ENCODE results near the gene SPATC1L.

SPATC1L gene

DNA sequence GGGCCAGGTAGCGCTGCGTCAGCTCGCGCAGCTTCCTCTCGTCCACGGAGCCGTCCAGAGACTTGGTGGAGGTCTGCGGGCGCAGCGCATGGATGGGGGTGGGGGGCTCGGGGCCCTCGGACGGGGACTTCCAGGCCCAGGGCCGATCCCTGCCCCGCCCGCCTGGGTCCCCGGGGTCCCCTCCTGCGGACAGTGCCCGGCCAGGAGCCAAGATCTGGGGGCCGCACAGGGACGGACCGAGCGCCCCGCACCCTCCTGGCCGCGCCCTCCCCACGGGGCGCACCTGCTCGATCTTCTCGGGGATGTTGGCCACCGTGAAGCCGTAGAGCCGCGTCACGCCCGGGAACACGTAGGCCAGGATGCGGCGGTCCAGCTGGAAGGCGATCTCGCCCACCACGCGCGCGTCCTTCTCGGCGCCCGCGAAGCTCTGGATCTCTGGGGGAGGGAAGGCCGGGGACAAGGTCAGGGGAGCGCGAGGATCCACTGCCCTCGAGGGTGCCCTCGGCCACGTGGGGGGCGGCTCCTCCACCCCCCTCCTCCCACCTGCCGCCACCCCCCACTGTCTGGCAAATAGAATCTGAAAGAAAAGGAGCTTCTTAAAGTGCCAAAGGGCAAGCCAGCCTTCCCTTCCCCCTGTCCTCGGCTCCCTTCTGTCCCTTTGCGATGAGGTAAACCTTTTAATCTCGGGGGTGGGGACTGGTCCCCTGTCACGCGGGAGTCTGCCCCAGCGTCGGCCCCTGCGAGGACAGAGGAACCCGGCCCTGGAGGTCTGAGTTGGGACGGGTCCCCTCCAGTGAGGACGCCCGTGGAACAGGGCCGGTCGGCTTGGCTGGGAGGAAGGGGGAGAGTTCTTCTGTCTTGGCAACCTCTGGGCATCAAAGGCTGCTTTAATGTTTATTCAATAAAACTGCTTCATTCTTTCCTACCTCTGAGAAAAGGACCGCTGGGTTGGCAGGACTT lies 22.3 kb downstream of the SPATC1L start:
- DNase-seq (ENCODE audit: low read depth) = no peak

DNA sequence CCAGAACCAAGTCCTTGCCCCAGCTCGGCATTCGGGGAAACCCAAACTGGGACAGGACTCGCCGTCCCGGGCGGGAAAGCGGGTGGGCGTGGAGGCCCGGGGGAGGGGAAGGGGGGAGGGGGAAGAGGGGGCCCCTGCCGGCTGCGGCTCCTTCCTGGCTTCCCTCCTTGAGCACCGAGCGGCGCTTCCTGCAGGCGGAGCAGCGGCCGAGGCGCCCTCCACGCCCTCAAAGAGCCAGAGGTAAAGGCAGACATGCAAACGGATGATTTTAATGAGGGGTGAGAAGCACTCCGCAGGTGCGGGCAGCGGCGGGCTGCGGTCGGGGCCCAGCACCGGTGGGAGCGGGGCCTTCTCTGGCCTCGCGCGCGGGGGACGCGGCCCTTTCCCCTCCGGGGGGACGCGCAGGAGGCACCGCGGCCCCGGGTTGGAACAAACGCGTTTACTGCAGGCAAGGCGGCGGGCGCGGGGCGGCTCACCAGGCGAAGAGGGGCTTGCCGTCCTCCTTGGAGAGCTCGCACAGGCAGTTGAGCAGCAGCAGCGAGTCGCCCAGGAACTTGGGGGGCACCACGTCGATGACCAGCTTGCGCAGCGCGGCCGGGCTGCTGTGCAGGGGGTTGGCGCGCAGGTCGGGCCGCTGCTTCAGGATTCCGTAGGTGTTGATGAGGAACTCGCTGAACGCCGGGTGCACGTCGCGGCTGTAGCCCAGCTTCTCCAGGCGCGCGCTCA lies 23.2 kb downstream of the SPATC1L start:
- no peak for DNase-seq (ENCODE audit: low read depth)

DNA sequence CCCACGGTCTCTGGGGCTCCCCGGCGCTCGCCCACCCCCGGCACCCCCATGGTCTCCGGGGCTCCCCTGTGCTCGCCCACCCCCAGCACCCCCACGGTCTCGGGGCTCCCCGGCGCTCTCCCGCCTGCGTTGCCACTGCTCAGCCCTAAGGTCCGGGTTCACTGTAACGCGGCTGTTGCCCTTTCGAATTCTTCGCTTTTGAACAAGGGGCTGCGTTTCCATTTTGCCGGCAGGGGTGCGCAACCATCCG lies 23.7 kb downstream of the SPATC1L start:
- no peak for DNase-seq (ENCODE audit: low read depth)

DNA sequence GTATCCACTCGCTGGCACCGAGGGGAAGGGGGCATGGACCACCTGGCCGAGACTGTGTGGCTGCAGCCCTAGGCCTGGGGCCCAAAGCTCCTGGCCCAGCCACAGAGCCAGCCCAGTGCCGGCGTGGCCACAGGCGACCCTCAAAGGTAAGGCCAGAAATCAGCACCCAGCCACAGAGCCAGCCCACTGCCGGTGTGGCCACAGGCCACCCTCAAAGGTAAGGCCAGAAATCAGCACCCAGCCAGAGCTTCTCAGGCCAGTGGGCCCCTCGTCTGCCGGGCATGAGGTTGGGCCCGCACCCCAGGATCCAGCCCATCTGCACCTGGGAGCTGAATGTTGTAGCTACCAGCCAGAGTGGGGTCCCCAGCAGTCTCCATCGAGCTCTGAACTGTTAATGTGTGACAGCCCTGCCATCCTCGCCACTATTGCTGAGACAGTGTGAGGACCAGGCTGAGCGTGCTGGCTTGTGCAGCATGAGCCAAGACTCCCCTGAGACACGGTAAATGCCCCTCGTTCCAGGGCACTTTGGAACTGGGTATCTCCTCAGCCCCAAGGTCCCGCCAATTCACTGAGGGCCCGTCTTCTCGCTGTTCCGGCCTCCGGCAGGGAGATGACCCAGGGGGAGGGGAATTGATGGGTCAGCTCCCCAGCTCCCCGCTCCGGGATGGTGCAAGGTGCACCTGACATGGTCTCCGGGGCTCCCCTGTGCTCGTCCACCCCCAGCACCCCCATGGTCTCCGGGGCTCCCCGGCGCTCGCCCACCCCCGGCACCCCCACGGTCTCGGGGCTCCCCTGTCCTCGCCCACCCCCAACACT lies 24.2 kb downstream of the SPATC1L start:
- DNase-seq (ENCODE audit: low read depth) = no peak

DNA sequence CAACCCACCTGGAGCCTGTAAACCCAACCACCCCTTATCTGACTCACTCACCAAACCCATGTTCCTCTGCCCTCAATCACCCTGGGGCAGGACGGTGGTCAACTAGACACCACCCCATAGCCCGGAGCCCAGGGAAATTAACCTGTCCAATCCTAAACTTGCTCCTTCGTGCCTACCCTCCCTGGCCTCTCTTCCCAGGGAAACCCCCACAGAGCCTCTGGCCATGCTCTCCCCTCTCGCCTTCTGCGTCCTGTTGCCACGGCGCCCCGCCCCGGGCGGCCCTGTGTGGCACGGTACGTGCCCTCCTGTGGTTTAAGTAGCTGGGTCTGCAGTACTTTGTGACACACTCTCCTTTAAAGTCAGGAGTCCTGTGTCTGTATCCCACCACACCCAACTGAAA lies 24.9 kb downstream of the SPATC1L start:
- DNase-seq (ENCODE audit: low read depth) = no peak

DNA sequence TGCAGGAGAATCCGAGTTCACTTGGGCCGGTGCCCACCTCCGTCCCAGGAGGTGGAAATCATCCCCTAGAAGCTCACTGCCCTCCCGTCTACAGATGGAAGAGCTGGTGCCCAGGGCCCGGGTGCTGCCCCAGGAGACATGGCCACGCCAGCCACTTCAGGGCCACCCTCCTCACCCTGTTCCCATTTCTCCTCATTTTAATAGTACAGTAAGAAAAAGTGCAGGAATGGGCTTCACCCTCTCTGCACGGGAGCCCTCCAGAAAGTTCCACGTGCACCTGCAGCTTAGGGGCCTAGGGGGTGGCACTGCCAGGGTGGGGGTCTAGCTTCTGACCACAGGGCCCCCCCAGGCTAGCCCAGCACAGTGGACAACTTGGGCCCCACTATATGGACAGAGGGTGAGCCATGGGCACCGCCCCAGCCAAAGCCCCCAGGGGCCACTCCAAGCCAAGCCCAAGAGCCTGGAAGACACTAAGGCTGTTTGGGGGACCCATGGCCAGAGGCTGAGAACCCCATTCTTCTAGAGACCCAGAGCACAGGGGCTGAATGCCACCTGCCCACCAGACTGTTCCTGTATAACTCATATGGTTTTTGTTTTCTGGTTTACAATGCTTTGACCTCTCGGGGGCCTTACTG lies 25.5 kb downstream of the SPATC1L start:
- no peak for DNase-seq (ENCODE audit: low read depth)

DNA sequence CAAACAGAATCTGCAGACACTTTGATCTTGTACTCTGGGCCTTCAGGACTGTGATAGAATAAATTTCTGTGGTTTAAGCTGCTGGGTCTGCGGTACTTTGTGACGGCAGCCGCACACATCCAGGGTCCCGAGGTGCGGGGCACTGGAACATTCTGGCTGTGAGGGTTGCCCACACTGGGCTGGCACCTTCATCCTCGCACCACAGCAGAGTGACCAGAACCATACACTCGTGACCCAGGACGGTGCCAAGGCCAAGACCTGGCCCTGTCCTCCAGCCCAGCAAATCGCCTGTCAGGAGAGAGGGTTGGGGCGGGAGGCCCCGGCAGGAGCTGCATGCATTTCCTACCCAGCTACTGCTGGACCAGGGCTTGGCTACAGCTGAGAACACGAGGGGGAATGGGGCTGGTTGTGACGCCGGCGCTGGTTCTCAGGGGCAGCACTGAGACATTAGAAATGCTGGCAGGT lies 26.2 kb downstream of the SPATC1L start:
- no peak for DNase-seq (ENCODE audit: low read depth)

DNA sequence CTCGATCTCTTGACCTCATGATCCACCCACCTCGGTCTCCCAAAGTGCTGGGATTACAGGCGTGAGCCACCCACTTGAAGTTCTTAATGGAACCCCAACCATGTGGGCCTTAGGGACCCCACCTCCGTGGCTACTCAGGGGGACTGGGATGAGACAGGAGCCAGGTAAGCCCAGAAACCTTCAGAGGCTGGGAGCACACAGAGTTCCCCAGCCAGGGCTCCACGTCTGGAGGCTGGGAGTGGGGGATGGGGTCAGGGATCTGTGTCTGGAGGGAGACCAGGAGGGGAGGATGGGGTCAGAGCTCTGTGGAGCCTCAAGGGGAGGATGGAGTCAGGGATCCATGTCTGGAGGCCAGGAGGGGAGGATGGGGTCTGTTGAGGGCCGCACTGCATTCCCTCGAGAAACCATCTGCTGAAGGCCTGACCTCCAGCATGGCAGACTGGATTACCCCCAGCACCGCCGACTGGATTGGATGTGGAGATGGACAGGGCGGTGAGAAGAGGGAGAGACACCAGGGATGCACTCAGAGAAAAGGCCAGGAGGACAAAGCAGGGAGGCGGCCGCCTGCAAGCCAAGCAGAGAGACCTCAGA lies 26.8 kb downstream of the SPATC1L start:
- no peak for DNase-seq (ENCODE audit: low read depth)

DNA sequence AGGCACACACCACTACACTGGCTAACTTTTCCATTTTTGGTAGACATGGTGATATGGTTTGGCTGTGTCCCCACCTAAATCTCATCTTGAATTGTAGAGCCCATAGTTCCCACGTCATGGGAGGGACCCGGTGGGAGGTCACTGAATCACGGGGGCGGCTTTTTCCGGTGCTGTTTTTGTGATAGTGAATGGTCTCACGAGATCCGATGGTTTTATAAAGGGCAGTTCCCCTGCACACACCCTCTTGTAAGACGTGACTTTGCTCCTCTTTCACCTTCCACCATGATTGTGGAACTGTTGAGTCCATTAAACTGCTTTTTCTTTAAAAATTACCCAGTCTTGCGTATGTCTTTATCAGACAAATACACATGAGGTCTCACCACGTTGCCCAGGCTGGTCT lies 27.6 kb downstream of the SPATC1L start:
- DNase-seq (ENCODE audit: low read depth) = no peak

DNA sequence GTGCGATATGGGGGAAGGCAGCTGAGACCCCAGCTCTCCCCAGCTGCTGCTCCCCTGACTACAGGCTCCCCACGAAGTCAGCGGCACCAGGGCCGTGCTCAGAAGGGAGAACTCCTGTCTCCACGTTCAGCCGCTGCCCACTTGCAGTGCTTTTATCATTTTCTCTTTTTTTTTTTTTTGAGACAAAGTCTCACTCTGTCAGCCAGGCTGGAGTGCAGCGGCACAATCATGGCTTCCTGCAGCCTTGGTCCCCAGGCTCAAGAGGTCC lies 27.9 kb downstream of the SPATC1L start:
- DNase-seq (ENCODE audit: low read depth) = no peak

DNA sequence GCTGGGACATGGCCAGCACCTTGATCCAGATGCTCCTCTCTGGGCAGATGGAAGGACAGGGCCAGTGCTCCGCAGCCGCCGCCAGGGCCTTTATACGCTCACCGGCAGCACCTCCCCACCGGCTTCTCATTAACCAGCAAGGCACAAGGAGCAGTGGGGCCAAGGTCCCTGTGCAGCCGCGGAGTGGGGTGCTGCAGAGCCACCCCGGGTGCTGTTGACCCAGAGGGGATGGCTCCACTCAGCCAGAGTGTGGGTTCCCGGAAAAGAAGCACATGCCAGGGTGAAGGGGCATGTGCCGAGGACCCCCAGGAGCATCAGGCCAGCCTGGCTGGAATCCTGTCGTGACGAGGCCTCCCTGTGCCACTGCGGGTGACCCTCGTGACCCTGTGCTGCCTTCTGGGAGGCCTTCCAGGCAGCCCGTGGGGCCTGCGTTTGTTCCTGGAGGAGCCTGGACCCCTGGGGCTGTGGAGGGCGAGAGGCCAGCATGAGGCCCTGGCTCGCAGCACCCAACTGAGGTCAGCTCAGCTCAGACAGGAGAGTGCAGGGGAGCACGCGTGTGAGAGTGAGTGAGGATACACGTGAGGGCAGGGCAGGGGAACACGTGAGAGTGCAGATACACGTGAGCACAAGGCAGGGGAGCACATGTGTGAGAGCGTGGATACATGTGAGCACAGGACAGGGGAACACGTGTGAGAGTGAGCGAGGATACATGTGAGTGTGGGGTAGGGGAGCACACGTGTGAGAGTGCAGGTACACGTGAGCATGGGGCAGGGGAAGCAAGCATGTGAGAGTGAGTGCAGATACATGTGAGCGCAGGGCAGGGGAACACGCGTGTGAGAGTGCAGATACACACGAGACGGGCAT lies 28.5 kb downstream of the SPATC1L start, which contains the start of gene FTCD:
TSS of gene FTCD (minus strand) at position 66 of the 864 bp plus-strand sequence. CDS start at position 10, 56 bp downstream.
- no peak for DNase-seq (ENCODE audit: low read depth)

DNA sequence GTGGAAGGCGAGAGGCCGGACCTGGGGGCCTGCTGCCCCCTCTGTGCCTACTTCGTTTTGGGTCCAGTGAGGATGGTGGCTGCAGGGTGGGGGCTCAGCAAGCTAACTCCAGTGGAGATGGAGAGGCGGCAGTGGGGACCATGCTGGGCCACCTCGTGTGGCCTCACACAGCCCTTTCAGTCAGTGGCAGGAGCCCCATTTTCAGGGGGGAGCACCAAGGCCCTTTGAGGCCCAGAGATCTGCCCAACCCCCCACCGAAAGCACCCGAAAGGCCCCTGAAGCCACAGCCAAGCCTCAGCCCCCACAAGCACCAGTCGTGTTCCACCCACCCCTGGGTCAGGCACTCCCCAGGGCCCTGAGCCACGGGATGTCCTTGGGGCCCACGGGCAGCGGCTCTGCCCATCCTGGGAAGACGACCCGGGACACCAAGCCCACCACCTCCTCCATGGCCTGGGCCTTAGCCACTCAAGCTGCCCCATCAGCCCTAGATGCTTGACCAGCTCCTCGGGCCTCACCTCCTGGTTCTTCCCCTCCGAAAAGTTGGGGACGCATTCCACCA lies 29.2 kb downstream of the SPATC1L start:
- DNase-seq (ENCODE audit: low read depth) = no peak

DNA sequence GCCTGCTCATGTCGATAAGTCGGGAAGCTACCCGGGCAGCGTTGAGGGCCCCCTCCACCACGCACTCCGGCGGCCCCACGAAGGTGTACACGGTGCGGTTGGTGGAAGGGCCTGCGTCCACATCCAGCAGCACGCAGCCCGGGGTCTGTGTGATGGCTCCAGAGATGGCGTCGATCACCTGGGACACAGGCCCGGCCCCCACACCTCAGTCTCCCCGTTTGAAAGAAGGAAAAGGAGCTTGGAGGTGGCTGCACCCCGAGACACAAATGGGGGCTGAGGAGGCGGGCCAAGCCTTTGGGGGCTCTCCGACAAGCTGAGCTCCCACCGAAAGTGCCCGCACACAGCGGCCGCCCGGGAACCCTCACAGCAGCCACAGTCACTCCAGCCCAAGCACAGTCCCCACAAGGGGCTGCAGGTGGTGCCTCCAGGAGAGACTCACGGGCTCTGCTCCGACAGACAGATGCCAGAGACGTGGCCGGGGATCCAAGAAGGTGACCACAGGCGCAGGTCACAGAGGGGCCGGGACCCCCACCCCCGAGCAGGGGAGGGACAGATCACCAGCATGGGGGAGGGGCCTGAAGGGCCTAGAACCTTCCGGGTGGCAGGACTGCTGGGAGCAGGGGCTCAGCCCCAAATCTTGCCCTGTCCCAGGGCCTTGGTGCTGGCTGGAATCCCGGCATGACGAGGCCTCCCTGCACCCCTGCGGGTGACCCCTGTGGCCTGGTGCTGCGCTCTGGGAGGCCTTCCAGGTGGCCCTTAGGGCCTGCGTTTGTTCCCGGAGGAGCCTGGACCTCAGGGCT lies 29.9 kb downstream of the SPATC1L start:
- no peak for DNase-seq (ENCODE audit: low read depth)

DNA sequence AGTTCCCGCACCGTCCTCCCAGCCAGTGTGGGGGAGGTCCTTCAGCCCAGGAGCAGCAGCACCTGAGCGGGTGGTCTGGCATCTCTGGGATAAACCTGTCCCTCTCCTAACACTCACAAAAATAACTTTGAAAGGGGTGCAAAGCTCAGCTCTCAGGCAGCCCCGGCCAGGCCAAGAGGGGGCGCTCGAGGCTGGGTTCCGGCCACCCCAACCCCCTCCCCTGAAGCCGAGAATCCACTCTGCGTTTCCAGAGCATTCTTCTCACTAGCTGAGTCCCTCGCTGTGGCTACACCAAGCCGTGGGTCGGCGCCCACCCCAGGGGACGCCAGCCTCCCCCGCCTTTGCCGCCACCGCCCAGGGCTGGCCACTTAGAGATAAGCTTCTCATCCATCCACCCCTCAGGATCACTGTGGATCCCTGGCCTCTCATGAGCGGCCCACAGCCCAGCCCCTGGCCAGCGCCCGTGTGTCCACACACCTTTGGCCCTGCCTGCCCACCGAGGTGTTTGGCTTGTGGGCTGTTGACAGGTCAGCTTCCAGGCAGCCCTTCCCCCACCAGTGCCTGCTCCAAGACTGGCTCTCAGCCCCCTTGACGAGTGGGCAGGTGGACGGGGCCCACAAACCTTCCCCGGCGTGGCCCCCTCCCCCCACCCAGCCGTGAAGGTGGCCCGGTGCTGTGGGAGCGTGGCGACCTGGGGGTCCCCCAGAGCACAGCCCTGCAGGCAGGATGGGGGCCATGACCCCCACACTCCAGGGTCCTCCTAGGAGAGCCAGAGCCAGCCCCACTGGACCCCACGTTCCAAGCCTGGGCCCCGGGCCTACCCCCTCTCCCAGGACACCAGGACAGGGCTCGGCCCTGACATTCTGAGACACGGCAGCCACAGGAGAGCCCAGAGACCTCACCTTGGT lies 30.8 kb downstream of the SPATC1L start:
- no peak for DNase-seq (ENCODE audit: low read depth)

DNA sequence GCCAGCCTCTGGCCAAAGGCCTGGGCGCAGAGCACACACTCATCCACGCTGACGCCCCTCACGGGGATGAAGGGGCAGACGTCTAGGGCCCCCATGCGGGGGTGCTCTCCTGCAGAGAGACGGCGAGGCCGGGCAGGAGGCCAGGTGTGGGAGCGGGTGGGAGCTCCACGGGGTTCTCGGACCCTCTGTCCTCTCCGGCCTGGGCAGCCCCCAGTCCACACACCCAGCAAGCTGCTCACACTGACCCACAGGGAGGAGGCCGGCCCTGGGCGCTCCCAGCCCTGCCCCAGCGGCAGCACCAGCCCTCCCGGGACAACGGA lies 31.4 kb downstream of the SPATC1L start:
- DNase-seq (ENCODE audit: low read depth) = no peak

DNA sequence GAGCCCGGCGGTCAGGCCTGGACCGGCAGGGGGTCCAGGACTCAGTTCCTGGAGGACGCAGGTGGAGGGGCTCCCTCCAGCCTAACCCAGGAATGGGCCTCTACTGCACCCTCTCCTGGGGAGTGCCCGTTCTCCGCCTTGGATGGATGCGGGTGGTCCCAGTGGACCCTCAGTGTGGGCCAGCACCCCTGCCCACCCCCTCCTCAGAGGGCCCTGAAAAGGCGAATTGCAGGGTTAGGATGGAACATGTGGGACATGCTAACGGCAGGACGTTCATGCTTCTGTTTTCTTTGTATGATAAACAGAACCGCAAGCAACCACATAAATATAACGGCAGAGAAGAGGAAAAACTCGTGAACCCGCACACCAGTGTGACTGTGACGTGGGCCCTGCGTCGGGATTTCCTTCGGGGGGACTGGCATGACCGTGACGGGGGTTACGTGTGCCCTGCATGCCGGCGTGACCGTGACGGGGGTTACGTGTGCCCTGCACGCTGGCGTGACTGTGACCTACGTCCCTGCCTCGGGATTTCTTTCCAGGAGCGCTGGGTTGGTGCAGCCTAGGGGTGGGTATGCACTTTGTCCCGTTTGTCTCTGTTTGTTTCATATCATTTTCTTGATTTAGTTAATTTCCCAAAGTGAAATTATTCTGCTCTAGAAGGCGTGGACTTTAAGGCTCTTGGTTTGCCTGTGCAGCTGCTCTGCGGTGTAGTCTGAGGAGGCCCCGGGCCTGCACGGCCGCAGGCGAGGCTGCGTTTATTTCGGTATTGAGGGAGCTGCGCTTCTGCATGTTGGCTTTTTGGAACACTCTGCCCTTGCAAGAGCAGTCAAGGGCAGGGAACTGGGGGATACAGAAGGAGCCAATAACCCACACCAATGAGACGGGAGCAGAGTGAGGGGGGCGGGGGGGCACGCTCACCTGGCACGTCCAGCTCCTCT lies 32.0 kb downstream of the SPATC1L start:
- DNase-seq (ENCODE audit: low read depth) = no peak

DNA sequence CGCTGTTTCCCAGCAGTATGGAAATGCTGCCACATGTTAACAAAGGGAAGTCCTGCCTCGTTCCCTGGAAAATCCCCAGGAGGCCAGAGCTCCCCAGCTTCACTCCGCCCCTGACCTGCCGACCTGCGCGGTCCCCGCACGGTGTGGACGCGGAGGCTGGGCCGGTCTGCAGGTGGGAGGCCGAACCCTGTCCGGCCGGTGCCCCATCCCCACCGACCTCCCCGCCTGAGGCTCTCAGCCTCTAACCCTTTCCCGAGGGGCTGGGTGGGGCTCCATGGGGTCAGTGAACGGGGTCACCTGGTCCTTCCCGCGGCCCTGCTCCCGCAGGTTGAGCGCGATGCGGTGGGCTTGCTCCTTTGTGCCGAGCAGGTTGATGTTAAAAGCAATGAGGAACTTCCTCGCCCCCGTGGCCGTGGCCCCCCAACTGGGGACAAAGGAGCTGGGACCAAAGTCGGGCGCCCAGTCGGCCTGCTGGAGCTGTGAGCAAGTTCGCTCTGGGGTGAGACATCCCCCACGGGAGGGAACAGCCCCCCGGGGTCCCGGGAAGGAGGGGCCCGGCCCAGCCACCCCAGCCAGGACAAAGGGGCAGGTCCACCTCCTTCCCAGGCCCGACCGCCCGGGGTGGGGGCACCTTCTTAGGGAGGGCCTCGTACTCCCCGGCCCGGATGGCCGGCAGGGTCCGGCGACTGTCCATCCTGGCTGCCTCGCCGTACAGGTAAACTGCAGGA lies 32.8 kb downstream of the SPATC1L start:
- no peak for DNase-seq (ENCODE audit: low read depth)

All from GM04503 (cell line).